IMR-90 (cell line): ENCODE data around the gene PRKCB. TPM values are rescaled to one million over a fixed set of nuclear protein-coding genes. Genes with fewer than 3 reads are reported as not detected.

ENCODE experiments used
- ATAC-seq: fragments of 200-7000 bp; cut with Tn5 transposase; 2 replicates; pipeline ENCODE4 v1.9.1; 2020; ENCODE audit warnings: low read depth, mild to moderate bottlenecking, moderate library complexity
- BruUV-seq: library from RNA; stranded (reverse); fragments of 400-500 nt; replicated peaks from 2 replicates; lab custom pipeline; 2021; lab: Mats Ljungman, UMichigan
- CTCF ChIA-PET: fragments of 300-600 bp; formaldehyde crosslinking; extraction: SDS; loops from one replicate; lab custom pipeline; 2021; ENCODE audit warnings: antibody characterized with exemption; lab: Yijun Ruan, JAX
- POLR2A ChIA-PET: fragments of 300-600 bp; sonication (Branson Sonifier 250); formaldehyde crosslinking; loops from one replicate; lab custom pipeline; 2022; ENCODE audit warnings: antibody characterized with exemption; ENCODE audit not compliant: unreplicated experiment; lab: Charles Lee
- DNase-seq: peaks from one replicate; pipeline ENCODE4 v3.0.0; 2013
- H2AFZ ChIP-seq: replicated peaks from 2 replicates; pipeline ENCODE3; 2013; ENCODE audit warnings: low read length, mild to moderate bottlenecking; ENCODE audit not compliant: poor library complexity
- H2AK5ac ChIP-seq: 2 replicates; pipeline ENCODE4 v1.6.1; 2013; ENCODE audit warnings: low read depth, low read length, inconsistent platforms
- H2AK9ac ChIP-seq: replicated peaks from 2 replicates; pipeline ENCODE3; 2013; ENCODE audit warnings: mild to moderate bottlenecking, low read depth, low read length, moderate library complexity; ENCODE audit not compliant: poor library complexity
- H2BK120ac ChIP-seq: 2 replicates; pipeline ENCODE4 v1.6.1; 2013; ENCODE audit warnings: low read depth, low read length, inconsistent platforms
- H2BK15ac ChIP-seq: 3 replicates; pipeline ENCODE4 v1.6.1; 2013; ENCODE audit warnings: low read depth, low read length, inconsistent platforms
- H2BK20ac ChIP-seq: 2 replicates; pipeline ENCODE4 v1.6.1; 2013; ENCODE audit warnings: low read depth, mild to moderate bottlenecking, inconsistent platforms, low read length, moderate library complexity
- H2BK5ac ChIP-seq: 2 replicates; pipeline ENCODE4 v1.6.1; 2013; ENCODE audit warnings: mild to moderate bottlenecking, low read depth, low read length, inconsistent platforms; ENCODE audit not compliant: poor library complexity, severe bottlenecking
- H3K14ac ChIP-seq: replicated peaks from 2 replicates; pipeline ENCODE4 v1.6.1; 2013; ENCODE audit warnings: low read depth, low read length, inconsistent platforms
- H3K18ac ChIP-seq: 2 replicates; pipeline ENCODE4 v1.6.1; 2013; ENCODE audit warnings: low read depth, low read length, control low read depth
- H3K23ac ChIP-seq: 2 replicates; pipeline ENCODE4 v1.6.1; 2013; ENCODE audit warnings: low read depth, low read length, inconsistent platforms
- H3K27ac ChIP-seq: 2 replicates; pipeline ENCODE4 v1.5.1; 2013; ENCODE audit warnings: mild to moderate bottlenecking, control low read depth, low read length; ENCODE audit not compliant: insufficient read depth
- H3K27me3 ChIP-seq: 2 replicates; pipeline ENCODE4 v1.6.1; 2013; ENCODE audit warnings: low read length; ENCODE audit not compliant: control insufficient read depth, insufficient read depth
- H3K36me3 ChIP-seq: 2 replicates; pipeline ENCODE4 v1.6.1; 2013; ENCODE audit warnings: low read length, mixed read lengths; ENCODE audit not compliant: control insufficient read depth, insufficient read depth
- H3K4ac ChIP-seq: 2 replicates; pipeline ENCODE4 v1.6.1; 2013; ENCODE audit warnings: low read depth, low read length, inconsistent platforms
- H3K4me1 ChIP-seq: 2 replicates; pipeline ENCODE4 v1.6.1; 2013; ENCODE audit warnings: low read length, mixed read lengths; ENCODE audit not compliant: control insufficient read depth, insufficient read depth
- H3K4me2 ChIP-seq: 2 replicates; pipeline ENCODE4 v1.6.1; 2013; ENCODE audit warnings: low read depth, mild to moderate bottlenecking, control low read depth, low read length, moderate library complexity
- H3K4me3 ChIP-seq: 2 replicates; pipeline ENCODE4 v1.5.1; 2013; ENCODE audit warnings: low read depth, mild to moderate bottlenecking, control low read depth, low read length, moderate library complexity; ENCODE audit not compliant: insufficient read depth
- H3K56ac ChIP-seq: 2 replicates; pipeline ENCODE4 v1.6.1; 2013; ENCODE audit warnings: low read length, inconsistent platforms; ENCODE audit not compliant: insufficient read depth; ENCODE audit errors: extremely low read depth
- H3K79me1 ChIP-seq, 2 experiments: 2 replicates each; pipeline ENCODE4 v1.6.1; 2013; ENCODE audit warnings: low read length in 2 of 2, inconsistent platforms in 1 of 2, low read depth in 1 of 2
- H3K9ac ChIP-seq: 2 replicates; pipeline ENCODE4 v1.6.1; 2013; ENCODE audit warnings: low read depth, low read length, control low read depth
- H3K9me1 ChIP-seq: 2 replicates; pipeline ENCODE4 v1.6.1; 2013; ENCODE audit warnings: low read length, inconsistent platforms; ENCODE audit not compliant: insufficient read depth
- H3K9me3 ChIP-seq: 2 replicates; pipeline ENCODE4 v1.6.1; 2013; ENCODE audit warnings: low read length; ENCODE audit not compliant: control insufficient read depth, insufficient read depth
- H4K20me1 ChIP-seq: 2 replicates; pipeline ENCODE4 v1.6.1; 2013; ENCODE audit warnings: low read length, inconsistent platforms; ENCODE audit not compliant: insufficient read depth
- H4K5ac ChIP-seq: 2 replicates; pipeline ENCODE4 v1.6.1; 2013; ENCODE audit warnings: mild to moderate bottlenecking, low read depth, low read length, control low read depth
- H4K8ac ChIP-seq, 2 experiments: 2 replicates each; pipeline ENCODE4 v1.6.1; 2013; ENCODE audit warnings: low read depth in 2 of 2, low read length in 2 of 2, control low read depth in 1 of 2, inconsistent platforms in 1 of 2
- H4K91ac ChIP-seq: 2 replicates; pipeline ENCODE4 v1.6.1; 2013; ENCODE audit warnings: low read depth, low read length, inconsistent platforms; ENCODE audit not compliant: insufficient read depth
- WGBS, 2 experiments: methylation state at CpG; one replicate each; pipeline versions ENCODE4 v1.1.5 to v1.1.7; 2013; ENCODE audit warnings: missing lambda C conversion rate in 2 of 2; ENCODE audit not compliant: insufficient read length in 1 of 2; ENCODE audit errors: extremely low coverage in 2 of 2; 5-methylcytosine and 5-hydroxymethylcytosine counted together
- dilution Hi-C: fragments of 300-500 bp; cut with HindIII; formaldehyde crosslinking; loops from one replicate; pipeline ENCODE4 v1.14.3; 2018; ENCODE audit warnings: low sequenced_read_pairs; ENCODE audit not compliant: unreplicated experiment
- in situ Hi-C: fragments of 300-500 bp; cut with MboI; formaldehyde crosslinking; loops from 3 replicates; pipeline ENCODE4 v1.14.3; 2019; ENCODE audit warnings: low sequenced_read_pairs, inconsistent platforms, mixed read lengths
- intact Hi-C: fragments of 100-400 bp; cut with micrococcal nuclease; formaldehyde crosslinking; loops from 2 replicates; pipeline ENCODE4 v1.10.0; 2022
- polyA plus RNA-seq, 3 experiments: library from polyadenylated mRNA; depleted of rRNA; stranded (reverse); fragments of >200 nt; gene quantifications; 2 replicates each; pipeline ENCODE4 v1.2.3, GENCODE V29; 2012; ENCODE audit warnings: low replicate concordance in 1 of 3
- total RNA-seq: library from RNA; depleted of rRNA; stranded (reverse); fragments of >200 nt; gene quantifications from 2 replicates; pipeline ENCODE4 v1.2.3, GENCODE V29; 2012
- TF ChIP-seq, protein P1 (sequence below): fragments of 150-350 bp; IDR thresholded peaks from 2 replicates; pipeline ENCODE4 v1.6.1; 2016; ENCODE audit warnings: low read depth, mild to moderate bottlenecking, low read length, moderate library complexity, borderline replicate concordance

The PRKCB gene
- total and polyA plus RNA-seq, 2 of the 4 experiments (the other 2 are of a cell fraction) = under 0.01 TPM; not detected in 1

GRCh38 chr16:24174504-24174903 lies 338.7 kb downstream of the PRKCB start:
- Histone ChIP-seq H3K36me3 (no peaks in the 10 kb centered on the region), H2AK9ac (no peak overlapping the region), H3K56ac (no peak overlapping the region), H3K4me3 (no peak overlapping the region), H4K8ac (no peak overlapping the region), H4K5ac (no peak overlapping the region), H3K79me1 (no peaks in the 10 kb centered on the region), H3K9ac (no peak overlapping the region), H3K9me1 (no peaks in the 10 kb centered on the region), H3K4me2 (no peak overlapping the region), H2BK15ac (no peak overlapping the region), H2AFZ (no peak overlapping the region), H2BK5ac (no peak overlapping the region), H3K27me3 (no peaks in the 10 kb centered on the region), H3K4ac (no peak overlapping the region), H3K18ac (no peak overlapping the region), H3K9me3 (no peaks in the 10 kb centered on the region), H3K23ac (no peak overlapping the region), H2AK5ac (no peak overlapping the region), H4K91ac (no peak overlapping the region), H3K27ac (no peak overlapping the region), H3K14ac (no peak overlapping the region), H2BK20ac (no peak overlapping the region), H4K20me1 (no peaks in the 10 kb centered on the region), H3K4me1 (no peaks in the 10 kb centered on the region), H2BK120ac (no peak overlapping the region)
- in situ Hi-C loops = no loop called here
- 70% methylated on average over 2 of the region's 7 CpGs; no CpG with 5 or more reads in 1 of the 2 experiments for WGBS, 2 experiments
- dilution Hi-C loops = no loop called here
- no peak for DNase-seq
- TF ChIP-seq, protein P1, sequence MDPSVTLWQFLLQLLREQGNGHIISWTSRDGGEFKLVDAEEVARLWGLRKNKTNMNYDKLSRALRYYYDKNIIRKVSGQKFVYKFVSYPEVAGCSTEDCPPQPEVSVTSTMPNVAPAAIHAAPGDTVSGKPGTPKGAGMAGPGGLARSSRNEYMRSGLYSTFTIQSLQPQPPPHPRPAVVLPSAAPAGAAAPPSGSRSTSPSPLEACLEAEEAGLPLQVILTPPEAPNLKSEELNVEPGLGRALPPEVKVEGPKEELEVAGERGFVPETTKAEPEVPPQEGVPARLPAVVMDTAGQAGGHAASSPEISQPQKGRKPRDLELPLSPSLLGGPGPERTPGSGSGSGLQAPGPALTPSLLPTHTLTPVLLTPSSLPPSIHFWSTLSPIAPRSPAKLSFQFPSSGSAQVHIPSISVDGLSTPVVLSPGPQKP = no peak
- ATAC-seq = no peak
- POLR2A ChIA-PET = no interaction called here
- intact Hi-C loops = no loop called here
- CTCF ChIA-PET = interaction anchor here (1.2 kb wide), 1 partner anchor 159 kb away, joined by 5 read pairs; no protein-coding TSS in a partner anchor
- no TSS peak for BruUV-seq
